ENCODE results near the gene E2F4. TPM values are rescaled to one million over a fixed set of nuclear protein-coding genes. Genes with fewer than 3 reads are reported as not detected.

The E2F4 gene
- total and polyA plus RNA-seq, 3 donors from 2014 or later, result 72.5 to 126 (median 110) TPM

DNA sequence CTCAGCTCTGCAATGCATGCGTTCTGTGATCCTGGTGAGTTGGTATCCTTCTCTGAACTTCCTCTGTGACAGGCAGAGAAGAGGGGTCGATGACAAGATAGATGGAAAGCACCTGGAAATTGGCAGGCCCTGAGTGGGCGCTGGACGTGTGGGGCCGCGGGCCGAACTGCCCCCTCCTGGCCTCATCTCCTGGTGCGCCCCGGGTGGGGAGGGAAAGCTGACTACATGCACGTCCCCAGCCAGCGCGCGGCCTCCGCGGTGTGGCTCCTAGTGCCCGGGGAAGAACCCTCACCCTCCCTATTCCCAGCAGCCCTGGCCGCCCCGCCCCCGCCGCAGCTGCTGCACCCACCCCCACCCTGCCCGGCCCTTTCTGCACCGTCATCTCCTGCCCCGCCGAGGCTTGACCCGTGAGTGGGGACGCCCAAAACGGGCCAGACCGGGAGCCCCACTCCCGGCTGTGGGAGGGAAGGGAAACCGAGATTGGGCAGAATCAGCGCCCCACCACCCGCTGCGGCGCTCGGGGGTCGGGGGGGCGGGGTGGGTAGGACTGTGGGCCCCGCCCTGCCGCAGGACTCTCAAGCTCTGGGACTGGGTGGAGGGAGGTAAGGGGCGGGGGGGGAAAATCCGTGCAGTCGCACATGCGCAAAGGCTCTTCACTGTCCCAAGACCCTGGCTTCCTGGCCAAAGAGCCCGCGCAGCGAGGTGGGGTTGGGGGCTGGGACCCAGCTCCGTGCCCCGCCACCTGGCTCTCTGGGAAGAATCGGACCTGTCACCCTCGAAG, 21.6 kb upstream of the E2F4 start, which contains the start of gene NOL3:
Gene NOL3 (plus strand): TSS at position 371 of the 781 bp plus-strand sequence.
- Histone ChIP-seq H3K27ac (peak within 1 kb of the TSS; percentile 88 to 90), H3K27me3 (no peaks in the 10 kb centered on the region), H3K4me1 (peaks cover 41% of the 10 kb centered on the region), H3K36me3 (ENCODE audit: low read depth, missing control alignments) (no peaks in the 10 kb centered on the region), H3K9me3 (no peaks in the 10 kb centered on the region), H3K4me3 (peak within 1 kb of the TSS; percentile 32 to 52)
- intact Hi-C loops (cut with DNase I; ENCODE audit: low total_unique reads), result no loop called here
- TF ChIP-seq POLR2A (IDR thresholded peaks at IDR 0.05), result no peak
- TF ChIP-seq CTCF (IDR thresholded peaks at IDR 0.05), result no peak
- peak; percentile 82 for DNase-seq
- 0 to 1% methylated on average over 11 to 27 of the region's 50 CpGs for WGBS, 2 donors

DNA sequence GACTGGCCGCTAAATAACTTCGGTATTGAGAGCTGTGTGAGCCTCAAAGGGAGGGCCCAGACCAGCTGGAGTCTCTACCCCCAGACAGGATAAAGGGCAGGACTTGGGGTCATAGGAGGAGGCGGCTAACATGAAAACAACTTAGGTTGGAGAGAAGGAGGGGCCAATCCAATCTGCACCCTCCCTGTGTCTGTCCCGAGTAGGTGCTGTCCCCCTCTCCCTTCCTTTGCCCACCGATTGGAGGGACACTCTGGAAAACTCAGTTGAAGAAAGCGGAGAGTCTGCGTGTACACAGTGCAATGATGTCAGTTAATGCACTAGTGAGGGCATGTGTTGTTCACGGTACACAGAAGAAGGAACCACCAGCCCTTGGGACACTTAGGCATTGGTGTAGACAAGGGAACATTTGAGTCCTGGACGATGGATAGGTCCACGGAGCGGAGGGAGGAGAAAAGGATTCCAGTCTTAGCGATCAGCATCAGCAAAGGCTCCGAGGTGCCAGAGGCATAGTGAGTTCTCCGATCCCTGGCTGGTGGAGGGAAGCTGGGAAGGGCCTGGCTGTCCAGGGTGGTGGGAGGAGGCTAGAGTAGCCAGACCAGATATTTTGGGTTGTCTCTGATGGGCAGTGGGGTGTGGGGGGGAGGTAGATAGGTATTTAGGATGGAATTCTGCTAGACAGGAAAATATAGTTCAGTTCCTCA, 20.9 kb upstream of the E2F4 start:
- Histone ChIP-seq H3K36me3 (ENCODE audit: low read depth, missing control alignments) (no peaks in the 10 kb centered on the region), H3K27ac (peak overlapping the region; percentile 88 to 90), H3K4me3 (peak overlapping the region; percentile 32 to 52), H3K9me3 (no peaks in the 10 kb centered on the region), H3K4me1 (peaks cover 41% of the 10 kb centered on the region), H3K27me3 (no peaks in the 10 kb centered on the region)
- intact Hi-C loops (cut with DNase I; ENCODE audit: low total_unique reads), result no loop called here
- WGBS, 2 donors, result 37 to 54% methylated on average over 12 to 14 of the region's 14 CpGs
- TF ChIP-seq POLR2A (IDR thresholded peaks at IDR 0.05) (no peak), CTCF (IDR thresholded peaks at IDR 0.05) (no peak)
- no peak for DNase-seq

GRCh38 chr16:67173323-67173722, 18.6 kb upstream of the E2F4 start:
- Histone ChIP-seq H3K9me3 (no peaks in the 10 kb centered on the region), H3K27me3 (no peaks in the 10 kb centered on the region), H3K4me3 (no peak overlapping the region), H3K4me1 (peaks cover 41% of the 10 kb centered on the region), H3K27ac (peak overlapping the region; percentile 61 to 82), H3K36me3 (ENCODE audit: low read depth, missing control alignments) (no peaks in the 10 kb centered on the region)
- intact Hi-C loops (cut with DNase I; ENCODE audit: low total_unique reads), result no loop called here
- WGBS, 2 donors, result 50 to 89% methylated on average over 1 of the region's 1 CpG
- DNase-seq, result no peak
- no peak for TF ChIP-seq POLR2A (IDR thresholded peaks at IDR 0.05)
- TF ChIP-seq CTCF (IDR thresholded peaks at IDR 0.05), result no peak

DNA sequence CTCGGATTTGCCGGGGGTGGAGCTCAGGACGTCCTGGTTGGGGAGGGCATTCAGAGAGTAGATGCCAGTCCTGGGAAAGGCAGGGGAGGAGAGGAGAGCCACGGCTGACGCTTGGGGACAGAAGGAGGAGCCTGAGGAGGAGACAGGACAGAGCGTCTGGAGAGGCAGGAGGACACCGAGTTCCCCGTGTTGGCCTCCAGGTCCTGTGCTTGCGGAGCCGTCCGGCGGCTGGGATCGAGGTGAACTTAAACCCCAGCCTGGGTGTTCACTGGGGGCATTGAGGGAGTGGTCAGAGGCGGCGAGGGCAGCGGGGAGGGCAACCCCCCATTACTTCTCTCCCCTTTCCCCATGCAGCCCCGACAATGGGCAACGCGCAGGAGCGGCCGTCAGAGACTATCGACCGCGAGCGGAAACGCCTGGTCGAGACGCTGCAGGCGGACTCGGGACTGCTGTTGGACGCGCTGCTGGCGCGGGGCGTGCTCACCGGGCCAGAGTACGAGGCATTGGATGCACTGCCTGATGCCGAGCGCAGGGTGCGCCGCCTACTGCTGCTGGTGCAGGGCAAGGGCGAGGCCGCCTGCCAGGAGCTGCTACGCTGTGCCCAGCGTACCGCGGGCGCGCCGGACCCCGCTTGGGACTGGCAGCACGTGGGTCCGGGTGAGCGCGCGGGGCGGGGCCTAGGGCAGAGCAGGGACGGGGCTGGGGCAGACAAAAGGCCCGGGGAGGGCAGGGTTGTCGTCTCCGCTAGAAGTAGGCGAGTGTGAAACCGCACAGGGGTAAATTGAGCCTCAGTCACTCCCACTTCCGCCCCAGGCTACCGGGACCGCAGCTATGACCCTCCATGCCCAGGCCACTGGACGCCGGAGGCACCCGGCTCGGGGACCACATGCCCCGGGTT, 17.9 kb upstream of the E2F4 start:
- intact Hi-C loops (cut with DNase I; ENCODE audit: low total_unique reads), result no loop called here
- WGBS, 2 donors, result 1 to 3% methylated on average over 57 to 58 of the region's 71 CpGs
- peak; percentile 91 for DNase-seq
- H3K9me3 ChIP-seq, result no peaks in the 10 kb centered on the region
- H3K4me1 ChIP-seq, result peaks cover 38% of the 10 kb centered on the region
- peak overlapping the region; percentile 37 to 48 for H3K4me3 ChIP-seq
- TF ChIP-seq CTCF (IDR thresholded peaks at IDR 0.05), result peak in 2 of 3 experiments; percentile 14 to 23
- TF ChIP-seq POLR2A (IDR thresholded peaks at IDR 0.05), result no peak
- no peaks in the 10 kb centered on the region for H3K36me3 ChIP-seq (ENCODE audit: low read depth, missing control alignments)
- peak overlapping the region; percentile 61 to 82 for H3K27ac ChIP-seq
- no peaks in the 10 kb centered on the region for H3K27me3 ChIP-seq

Measured in testis (tissue), 3 donors.